NCI-H2227 treated with DMSO at 0.1 percent for 48 hours (cell line): Measurements from ENCODE around the gene ARPC5.
"Not testable (repeated sequence)": the region's sequence is repeated elsewhere in the genome, so short reads cannot be mapped to it uniquely, and the experiment has no call there.

Experiments
- DNase-seq: peaks from one replicate; lab custom pipeline; 2025; lab: John Stamatoyannopoulos, UW

The ARPC5 gene

DNA sequence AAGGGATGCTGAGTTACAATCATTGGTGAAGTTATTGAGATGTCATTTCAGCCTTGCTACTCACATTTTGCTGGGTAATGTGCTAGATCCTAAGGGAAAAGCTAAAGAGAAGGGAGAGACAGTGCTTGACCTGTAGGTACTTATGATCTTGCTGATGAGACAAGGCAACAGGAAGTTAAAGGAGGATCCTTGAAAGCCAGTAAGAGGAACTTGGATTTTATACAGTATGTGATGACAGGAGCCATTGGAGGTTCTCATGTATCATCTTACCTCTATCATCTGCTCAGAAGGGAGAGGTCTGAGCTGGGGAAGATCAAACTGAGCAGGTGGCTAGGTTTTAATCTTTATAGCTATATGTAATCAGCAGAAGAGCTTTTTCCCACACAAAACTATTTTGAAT, 11.2 kb upstream of the ARPC5 start:
- DNase-seq, result no peak

DNA sequence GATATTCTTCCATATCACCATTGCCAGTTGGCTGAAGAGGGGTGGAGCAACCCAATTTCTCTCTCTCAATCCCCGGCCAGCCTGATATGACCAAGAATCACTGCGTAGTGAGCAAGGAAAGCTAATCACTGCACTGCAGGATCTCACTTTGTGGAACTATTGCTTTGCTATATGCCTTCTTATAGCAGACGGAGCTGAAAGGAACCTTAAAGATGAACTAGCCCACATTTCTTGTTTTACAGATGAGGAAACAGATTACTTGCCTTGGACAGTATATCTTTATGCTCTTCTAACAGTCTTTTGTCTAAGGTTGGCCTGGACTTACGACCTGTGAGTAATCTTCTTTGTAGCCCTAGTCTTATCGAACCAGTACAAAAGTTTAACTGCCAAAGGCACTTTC, 9.9 kb upstream of the ARPC5 start:
- no peak for DNase-seq

DNA sequence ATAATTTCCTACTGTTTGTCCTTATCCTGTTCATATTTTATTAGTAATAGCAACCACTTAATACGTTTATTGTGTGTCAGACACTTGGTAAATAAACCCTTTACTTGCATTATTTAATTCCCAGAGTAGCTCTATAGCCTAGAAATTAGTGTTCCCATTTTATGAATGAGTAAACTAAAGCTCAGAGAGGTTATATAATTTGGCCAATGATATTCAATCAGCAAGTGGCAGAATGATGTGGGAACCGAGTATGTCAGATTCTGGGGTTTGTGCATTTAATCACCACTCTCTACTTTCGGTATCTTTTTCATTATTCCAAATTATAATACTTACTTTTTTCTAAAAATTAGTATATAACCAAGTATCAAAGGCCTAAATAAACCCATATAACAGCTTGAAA, 6.6 kb upstream of the ARPC5 start:
- DNase-seq, result no peak

DNA sequence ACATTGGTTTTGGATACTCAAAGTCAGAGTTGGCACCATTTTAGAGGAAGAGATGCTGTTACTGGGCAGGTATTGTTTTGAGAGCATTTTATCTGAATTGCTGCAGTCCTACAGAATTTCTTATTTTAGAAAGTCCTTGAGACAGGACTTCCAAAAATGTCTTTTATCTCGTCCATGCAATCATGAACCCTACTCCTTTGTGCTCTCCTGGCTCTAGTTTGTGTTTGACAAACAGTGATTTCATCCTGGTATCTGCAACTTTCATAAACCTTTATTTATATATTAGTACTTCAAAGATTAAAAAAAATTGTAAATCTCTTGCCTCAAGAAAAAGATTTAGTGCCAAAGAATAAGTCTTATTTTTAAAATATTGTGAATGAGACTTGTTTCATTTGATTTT, 4.6 kb upstream of the ARPC5 start:
- DNase-seq, result no peak

DNA sequence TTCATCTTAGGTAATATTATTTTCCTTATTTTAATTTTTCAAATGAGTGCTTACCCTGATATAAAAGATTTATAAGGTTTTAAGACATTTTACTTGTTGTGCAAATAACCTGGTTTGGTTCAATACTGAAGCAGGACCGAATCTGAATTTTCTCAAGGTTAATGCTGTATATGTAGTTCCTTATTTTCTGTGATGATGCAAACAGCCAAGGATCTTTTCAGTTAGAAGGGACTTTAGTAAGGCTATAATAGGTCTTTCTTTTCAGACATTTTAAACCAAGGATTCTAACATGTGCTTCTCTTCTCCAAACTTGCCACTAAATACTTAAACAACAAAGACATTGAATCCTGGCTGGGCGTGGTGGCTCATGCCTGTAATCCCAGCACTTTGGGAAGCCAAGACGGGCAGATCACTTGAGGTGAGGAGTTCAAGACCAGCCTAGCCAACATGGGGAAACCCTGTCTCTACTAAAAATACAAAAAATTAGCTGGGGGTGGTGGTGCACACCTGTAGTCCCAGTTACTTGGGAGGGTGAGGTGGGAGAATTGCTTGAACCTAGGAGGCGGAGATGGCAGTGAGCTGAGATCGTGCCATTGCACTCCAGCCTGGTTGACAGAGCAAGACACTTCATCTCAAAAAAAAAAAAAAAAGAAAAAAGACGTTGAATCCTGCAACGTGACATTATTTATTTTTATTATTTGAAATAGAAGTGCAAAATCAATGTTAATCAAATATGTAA, 3.2 kb upstream of the ARPC5 start:
- DNase-seq, result no peak

DNA sequence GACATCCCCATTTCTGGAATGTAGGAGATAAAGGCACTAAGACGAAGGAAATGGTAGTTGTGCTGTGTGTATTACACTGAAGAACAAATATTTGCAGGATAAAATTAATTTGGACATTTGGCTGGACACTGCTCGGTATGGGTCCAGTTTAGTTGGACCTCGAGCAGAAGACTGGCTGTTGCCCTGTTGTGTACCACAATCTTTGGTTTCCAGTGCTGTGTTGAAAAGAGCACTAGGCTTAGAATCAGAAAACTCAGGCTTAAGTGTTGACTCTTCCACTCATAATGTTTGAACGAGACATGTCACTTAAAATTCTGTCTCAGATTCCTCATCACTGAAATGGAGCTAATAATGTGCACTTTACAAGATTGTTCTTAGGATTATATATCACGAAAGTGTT, 1.2 kb upstream of the ARPC5 start:
- DNase-seq, result no peak

DNA sequence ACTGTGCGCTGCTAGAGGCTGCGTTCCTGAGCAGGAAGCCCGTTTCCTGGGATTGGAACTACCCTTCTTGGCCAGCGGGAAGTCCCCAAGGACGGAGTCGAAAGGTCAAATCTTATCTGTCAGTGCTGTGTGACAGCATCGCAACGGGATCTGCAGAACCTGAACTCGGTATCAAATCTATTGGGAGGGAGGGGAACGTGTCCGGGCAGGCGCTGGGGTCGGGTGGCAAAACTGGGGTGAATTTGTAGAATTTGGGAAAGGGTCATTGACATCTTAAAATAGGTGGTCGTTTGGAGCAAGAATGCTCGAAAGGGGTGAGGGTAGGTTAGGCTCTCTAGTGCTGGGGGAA, 725 bp upstream of the ARPC5 start:
- DNase-seq, result no peak

DNA sequence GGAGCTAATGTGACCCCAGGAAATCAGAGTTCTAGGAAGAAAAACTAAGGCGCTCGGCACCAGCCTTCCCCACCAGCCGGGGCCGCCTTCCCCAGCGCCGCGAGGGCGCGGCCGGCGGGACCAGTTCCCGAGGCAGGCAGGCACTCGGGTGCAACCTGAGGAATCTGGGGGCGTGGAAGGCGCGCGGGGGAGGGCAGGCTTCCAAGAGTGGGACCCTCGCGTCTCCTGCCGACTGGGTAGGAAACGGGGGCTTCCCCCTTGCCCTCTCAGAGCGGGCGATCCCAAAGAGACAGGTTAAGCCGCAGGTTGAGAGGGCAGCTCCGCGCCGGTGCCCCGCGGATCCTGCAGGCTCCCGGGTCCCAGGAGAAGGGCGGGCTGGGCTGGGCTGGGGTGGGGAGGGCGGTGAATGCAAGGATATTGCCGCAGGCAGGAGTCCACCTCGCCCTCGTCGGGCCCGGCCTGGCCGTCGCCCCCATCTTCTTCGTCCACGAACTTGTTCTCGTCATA, 431 bp downstream of the ARPC5 start:
- DNase-seq, result no peak

DNA sequence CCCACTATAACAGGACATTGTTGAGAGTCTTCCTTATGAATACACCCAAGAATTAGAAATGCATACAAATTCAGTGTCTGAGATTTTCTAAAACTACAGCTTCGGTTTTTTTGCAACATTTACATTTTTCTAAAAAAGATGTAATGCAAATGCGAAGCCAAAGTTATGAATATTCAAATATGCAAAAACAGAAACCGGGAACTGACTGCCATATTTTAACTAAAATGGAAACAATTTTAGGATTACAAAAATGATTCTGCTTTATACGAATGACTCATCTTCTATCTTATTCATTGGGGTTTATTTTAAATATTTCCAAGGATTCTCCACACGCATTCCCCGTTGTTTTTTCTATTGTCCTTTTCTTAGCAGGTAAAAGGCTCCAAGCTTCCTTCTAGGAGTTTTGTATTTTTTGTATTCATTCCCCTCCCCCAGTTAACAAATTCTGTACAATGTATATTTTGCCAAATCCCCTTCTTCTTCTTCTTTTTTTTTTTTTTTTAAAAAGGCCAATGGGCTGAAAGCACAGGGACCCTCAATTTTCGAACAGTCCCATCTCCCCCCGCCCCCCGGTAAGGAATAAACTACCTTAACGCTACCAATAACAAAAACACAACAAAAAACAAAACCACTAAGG, 1.0 kb downstream of the ARPC5 start:
- DNase-seq, result no peak

DNA sequence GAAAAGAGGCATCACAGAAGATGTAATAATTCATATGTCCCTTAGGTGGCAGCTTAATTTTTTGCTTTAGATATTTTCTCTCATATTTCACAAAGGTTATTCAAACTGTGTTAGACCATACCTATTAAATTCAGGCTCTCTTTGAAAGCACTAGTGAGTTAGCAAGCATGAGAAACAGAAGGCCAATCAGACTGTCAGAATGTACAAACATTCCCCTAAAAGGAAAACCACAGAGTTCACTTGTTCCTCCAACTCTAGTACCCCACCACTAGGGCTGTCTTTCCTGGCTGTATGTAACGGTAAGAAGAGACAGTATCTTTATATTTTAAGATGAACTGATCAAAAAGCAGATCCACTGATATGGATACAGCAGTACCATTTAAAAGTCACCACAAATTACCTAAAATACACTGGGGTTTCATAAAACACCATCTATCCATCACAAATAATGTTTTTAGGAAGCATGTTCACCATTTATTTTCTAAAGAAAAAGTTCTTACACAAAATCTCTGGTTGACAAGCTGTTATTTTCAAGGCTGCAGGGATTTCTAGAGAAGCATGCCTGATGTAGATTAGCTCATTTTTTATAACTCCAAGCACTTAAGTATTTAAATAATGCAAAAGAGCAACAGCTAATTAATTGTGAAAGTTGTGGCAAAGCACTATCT, 1.8 kb downstream of the ARPC5 start:
- peak; percentile 47 for DNase-seq

DNA sequence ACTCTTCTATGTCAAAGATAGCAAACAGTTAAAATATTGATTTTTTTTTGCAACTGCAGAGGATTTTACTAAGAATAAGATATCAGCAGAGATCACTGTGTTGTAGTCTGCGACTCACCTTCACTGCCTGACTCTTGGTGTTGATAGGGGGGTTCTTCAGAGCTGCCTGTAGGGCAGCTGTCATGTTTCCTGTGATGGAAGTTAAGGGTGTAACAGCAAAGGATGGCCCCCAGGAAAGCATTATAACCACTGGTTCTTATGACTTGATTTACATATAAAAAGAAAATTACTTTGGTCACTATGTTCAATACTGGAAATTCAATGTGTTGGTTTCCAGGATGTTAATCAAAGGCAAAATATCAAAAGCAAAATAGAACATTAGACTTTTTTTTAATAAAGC, 2.6 kb downstream of the ARPC5 start:
- no peak for DNase-seq

DNA sequence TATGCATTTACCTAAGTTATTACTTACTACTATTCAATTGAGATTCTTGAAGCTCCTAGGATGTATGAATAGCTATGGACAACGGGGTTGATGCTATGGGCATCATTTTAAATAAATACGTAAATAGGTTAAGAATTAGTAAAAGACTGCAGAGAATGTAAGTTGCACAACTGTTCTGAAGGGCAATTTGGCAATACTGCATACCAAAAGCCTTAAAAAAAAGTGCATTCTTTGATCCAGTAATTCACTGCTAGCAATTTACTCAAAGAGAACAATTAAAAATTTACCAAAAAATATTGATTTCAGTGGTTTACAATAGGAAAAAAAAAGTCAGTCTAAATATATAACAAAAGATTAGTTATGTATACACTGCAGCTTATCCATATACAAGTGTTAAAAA, 3.5 kb downstream of the ARPC5 start:
- DNase-seq, result peak; percentile 39

DNA sequence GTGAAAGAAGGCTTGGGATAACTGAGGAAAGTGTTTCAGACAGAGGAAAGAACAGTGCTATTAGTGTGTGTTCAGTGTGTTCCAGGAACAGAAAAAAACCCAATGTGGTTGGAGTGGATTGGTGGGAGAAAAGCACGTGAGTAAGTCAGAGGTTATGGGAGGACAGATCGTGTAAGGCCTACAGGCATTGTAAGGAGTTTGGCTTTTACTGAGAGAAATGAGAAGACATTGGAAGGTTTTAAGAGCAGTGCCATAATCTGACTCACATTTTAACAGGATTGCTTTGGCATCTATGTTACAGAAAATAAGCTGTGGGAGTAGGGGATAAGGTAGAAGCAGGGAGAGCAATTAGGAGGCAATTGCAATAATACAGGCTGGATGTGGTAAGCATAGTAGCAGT, 4.8 kb downstream of the ARPC5 start:
- peak; percentile 23 for DNase-seq

DNA sequence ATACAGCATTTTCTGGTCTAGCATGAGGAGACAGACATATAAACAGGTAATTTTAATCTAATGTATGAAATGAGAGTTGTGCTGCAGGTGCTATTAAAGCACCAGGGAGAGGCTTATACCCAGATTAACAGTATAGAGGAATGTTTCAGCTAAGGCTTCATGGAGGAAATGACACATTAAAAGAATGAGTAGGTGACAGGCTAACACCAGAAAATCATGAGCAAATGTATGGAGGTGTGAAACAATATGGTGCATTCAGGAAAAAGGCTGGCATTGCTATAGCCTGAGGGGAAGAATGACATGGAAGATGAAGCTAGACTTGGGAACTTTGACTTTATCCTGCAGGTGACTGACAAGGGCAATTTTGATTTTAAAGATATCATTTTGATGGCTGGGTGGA, 7.0 kb downstream of the ARPC5 start:
- no peak for DNase-seq

DNA sequence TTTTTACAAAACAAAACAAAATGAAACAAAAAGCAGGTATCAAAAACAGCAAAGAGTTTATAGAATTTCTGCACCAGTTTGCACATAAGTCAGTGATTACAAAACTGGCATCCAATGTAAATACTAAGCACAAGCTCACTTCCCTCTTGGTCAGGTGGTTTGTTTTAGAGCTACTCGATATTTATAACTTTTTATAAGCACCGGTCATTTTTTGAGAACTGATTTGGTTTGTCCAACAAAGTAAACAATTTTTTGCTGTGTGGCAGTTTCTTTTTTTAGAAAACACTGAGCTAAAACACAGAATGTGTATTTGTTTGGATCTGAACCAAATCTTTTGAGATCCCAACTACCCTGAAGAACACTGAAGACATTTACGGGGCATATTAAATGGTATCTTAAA, 9.3 kb downstream of the ARPC5 start:
- DNase-seq, result not testable (repeated sequence)

DNA sequence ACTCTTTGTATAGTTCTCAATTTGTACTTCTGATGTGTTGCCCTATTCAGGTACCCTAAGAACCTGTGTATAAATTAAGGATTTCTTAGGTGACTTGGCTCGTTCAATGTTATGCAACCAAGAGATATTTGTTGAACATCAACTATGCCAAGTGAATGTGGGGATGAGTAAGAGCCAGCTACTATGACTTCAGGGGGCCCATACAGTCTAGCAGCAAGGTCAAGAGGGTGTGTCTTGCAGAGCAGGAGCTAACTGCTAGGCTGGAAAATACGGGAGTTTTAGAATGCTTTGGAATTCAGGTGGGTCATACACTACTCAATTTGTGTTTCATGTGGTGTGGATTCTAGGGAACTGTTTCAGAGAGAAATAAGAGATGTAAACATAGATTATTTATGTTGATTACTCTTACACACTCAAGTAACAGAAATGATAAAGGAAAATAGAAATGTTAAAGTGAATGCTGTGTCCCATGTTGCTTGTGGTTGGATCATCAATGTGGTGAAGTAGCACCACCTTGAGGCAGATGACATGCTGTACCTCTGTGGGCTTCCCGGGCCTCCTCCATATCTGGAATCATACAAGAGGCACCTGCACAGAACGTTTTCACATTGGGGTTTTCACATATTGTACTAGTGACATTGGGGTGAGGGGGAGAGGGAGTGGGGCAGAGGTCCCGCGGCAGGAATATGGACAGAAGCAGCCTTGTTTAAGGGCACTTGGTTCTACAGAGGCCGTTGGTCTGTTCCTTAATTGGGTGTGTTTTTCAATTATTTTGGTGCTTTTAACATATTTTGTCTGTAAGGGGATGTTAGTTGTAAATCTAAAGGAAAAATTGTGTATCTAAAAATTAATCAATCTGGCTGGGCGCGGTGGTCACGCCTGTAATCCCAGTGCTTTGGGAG, 12.4 kb downstream of the ARPC5 start:
- DNase-seq, result peak; percentile 65

DNA sequence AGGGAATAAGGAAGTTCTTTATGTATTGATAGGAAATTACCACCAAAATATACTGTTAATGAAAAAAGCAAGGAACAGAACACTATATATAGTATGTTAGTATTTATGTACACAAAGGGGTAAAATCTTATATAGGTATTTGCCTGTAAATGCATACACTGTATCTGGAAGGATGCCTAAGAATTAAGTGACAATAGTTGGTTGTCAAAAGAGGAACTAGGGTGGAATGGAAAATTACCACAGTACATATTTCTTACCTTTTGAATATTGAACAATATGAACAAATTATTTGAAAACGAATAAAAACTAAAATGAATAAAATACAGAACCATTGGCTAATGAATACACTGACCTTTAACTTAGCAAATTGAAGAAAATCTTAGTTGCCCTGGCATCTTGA, 13.6 kb downstream of the ARPC5 start:
- no peak for DNase-seq

DNA sequence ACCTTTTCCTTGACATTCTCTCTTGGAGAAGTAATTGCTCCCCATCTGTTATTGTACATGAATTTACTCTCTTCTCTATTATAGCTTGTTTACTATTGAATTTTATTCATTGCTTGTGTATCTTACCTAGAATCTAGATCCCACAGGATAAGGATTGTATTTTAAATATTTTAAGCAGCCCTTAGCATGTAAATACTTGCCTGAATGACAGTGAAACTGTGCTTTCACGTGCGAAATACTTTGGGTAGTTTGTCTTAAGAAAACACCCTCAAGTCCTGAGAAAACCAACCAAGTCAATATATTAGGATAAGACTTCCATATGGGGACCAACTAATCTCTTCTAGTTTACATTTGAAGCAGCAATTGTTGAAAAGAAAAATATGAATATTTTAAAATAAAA, 15.3 kb downstream of the ARPC5 start:
- no peak for DNase-seq

DNA sequence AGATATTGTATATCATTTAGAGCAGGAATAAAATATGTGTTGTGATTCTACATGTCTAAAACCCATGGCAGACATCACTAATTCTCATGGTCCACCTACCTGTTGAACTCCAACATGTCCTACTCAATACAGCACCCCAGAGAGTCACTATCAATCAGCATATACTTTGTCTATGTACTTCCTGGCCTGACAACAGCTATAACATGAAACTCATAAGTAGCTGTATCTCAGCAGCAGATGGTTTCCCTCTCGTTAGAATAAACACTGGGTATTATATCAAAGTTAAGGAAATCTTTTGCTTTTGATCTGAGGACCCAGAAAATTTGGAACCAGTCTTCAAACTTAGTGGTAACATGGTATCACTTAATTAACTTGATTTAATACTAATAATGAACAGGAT, 15.8 kb downstream of the ARPC5 start:
- no peak for DNase-seq

DNA sequence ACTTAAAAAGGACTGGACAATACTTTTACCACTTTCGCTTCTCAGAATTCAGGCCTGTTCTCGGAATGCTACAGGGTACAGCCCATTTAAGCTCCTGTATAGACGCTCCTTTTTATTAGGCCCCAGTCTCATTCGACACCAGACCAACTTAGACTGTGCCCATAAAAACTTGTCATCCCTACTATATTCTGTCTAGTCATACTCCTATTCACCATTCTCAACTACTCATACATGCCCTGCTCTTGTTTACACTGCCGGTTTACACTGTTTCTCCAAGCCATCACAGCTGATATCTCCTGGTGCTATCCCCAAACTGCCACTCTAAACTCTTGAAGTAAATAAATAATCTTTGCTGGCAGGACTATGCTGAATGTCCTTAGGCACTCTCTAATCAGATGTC, 17.4 kb downstream of the ARPC5 start:
- DNase-seq, result not testable (repeated sequence)

DNA sequence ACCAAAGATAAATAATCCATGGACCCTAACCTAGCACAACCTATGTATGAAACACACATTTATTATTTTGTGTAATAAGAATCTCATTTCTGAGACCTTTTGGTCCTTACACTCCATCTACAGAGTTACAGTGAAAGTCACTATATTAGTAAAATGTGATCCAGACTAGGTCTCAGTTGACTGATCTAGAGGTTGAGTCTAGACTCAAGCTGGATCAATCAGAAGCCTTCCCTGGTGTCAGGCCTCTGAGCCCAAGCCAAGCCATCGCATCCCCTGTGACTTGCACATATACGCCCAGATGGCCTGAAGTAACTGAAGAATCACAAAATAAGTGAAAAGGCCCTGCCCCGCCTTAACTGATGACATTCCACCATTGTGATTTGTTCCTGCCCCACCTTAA, 22.6 kb downstream of the ARPC5 start:
- not testable (repeated sequence) for DNase-seq

DNA sequence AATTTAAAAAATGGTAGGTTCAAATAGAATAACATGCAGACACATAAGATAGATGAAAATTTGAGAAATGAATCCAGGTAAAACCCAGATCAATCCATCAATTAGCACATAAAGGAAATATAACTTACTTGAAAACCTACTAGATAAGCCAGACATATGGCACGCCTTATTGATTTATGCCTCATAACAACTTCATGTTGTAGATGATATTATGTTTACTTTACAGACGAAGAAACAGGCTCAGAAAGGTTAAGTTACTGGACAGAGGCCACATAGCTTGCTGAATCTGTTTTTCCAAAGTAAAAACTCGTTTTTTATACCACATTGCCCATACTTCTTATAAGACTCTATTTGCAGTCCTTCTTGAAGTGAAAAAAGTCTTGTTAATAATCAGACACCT, 23.2 kb downstream of the ARPC5 start:
- DNase-seq, result no peak
